Measurements from ENCODE around the gene PTPRA.

DNA sequence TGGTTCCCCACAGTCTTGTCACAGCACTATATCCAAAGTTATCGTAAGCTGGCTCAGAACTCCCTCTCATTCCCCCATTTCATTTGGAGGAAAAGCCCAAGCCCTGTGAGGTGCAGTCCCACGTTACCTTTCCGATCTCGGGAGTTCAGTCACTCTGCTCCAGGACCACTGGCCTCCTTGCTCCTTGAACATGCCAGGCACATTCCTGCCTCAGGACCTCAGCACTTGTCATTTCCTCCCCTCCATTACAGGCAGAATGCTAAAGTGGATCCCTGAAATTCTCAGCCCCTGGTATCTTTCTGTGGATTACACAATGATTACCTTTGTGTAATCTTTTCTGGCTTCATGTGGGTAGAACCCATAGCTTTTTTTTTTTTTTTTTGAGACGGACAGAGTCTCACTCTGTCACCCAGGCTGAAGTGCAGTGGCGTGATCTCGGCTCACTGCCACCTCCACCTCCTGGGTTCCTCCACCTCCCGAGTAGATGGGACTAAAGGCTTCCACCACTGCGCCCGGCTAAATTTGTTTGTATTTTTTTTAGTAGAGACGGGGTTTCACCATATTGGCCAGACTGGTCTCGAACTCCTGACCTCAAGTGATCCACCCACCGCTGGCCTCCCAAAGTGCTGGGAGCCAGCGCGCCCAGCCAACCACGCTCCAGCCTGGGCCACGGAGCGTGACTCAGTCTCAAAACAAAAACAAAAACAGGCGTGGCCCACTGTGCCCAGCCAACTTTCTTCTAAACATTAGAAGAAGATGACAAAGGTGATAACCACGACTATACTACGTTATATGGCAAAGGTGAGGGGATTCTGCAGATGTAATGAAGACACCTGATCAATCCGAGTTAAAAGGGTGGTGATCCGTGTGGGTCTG, 194.1 kb downstream of the PTPRA start:
- TF ChIP-seq, protein P1, sequence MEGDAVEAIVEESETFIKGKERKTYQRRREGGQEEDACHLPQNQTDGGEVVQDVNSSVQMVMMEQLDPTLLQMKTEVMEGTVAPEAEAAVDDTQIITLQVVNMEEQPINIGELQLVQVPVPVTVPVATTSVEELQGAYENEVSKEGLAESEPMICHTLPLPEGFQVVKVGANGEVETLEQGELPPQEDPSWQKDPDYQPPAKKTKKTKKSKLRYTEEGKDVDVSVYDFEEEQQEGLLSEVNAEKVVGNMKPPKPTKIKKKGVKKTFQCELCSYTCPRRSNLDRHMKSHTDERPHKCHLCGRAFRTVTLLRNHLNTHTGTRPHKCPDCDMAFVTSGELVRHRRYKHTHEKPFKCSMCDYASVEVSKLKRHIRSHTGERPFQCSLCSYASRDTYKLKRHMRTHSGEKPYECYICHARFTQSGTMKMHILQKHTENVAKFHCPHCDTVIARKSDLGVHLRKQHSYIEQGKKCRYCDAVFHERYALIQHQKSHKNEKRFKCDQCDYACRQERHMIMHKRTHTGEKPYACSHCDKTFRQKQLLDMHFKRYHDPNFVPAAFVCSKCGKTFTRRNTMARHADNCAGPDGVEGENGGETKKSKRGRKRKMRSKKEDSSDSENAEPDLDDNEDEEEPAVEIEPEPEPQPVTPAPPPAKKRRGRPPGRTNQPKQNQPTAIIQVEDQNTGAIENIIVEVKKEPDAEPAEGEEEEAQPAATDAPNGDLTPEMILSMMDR (IDR thresholded peaks at IDR 0.05) = no peak
- no peak for TF ChIP-seq POLR2A (IDR thresholded peaks at IDR 0.05)
